Prostate gland (tissue), 2 donors: ENCODE data around the gene MAMLD1. TPM values are rescaled to one million over a fixed set of nuclear protein-coding genes. Genes with fewer than 3 reads are reported as not detected.

Experiments
- DNase-seq: peaks from one replicate; pipeline ENCODE4 v3.0.0-alpha.2; 2019; ENCODE audit warnings: low spot score
- H3K27ac ChIP-seq, 2 donors: fragments of 200-600 bp; sonication (generic); 2 replicates each; pipeline ENCODE4 v1.5.1; 2017 to 2019
- H3K27me3 ChIP-seq: fragments of 200-600 bp; sonication (generic); replicated peaks from 2 replicates; pipeline ENCODE4 v1.5.1; 2019; ENCODE audit not compliant: insufficient read depth
- H3K36me3 ChIP-seq, 2 donors: fragments of 200-600 bp; sonication (generic); 1 replicate in 1 of 2; 2 replicates in 1 of 2; pipeline versions ENCODE4 v1.5.1 to v1.8.1; 2017 to 2019
- H3K4me1 ChIP-seq: fragments of 200-600 bp; sonication (generic); replicated peaks from 2 replicates; pipeline ENCODE4 v1.5.1; 2019
- H3K4me3 ChIP-seq, 2 donors: fragments of 200-600 bp; sonication (generic); 2 replicates each; pipeline ENCODE4 v1.5.1; 2017 to 2019
- H3K9me3 ChIP-seq: fragments of 200-600 bp; sonication (generic); 2 replicates; pipeline ENCODE4 v1.5.1; 2017
- POLR2A ChIP-seq: fragments of 450-650 bp; IDR thresholded peaks from one replicate; pipeline ENCODE4 v1.6.1; 2016; ENCODE audit warnings: antibody characterized with exemption, mild to moderate bottlenecking
- POLR2AphosphoS5 ChIP-seq: sonication (generic); formaldehyde crosslinking; IDR thresholded peaks from one replicate; pipeline ENCODE4 v1.6.1; 2017; ENCODE audit warnings: antibody characterized with exemption
- WGBS: methylation state at CpG from one replicate; pipeline ENCODE4 v1.1.5; 2018; 5-methylcytosine and 5-hydroxymethylcytosine counted together
- intact Hi-C: fragments of 100-400 bp; cut with DNase I; formaldehyde crosslinking; loops from one replicate; pipeline ENCODE4 v1.14.2; 2022
- total RNA-seq, 2 donors: library from RNA; depleted of rRNA; stranded (reverse); fragments of >200 nt; gene quantifications; one replicate each; pipeline ENCODE4 v1.1.0, GENCODE V29; 2016
- TF ChIP-seq, protein P1 (sequence below), 4 experiments: fragments of 200-600 bp in 2 of 4; fragments of 450-650 bp in 2 of 4; sonication (generic) in 2 of 4; IDR thresholded peaks; 1 replicate in 3 of 4; 2 replicates in 1 of 4; pipeline ENCODE4 v1.5.1; 2016 to 2019; ENCODE audit warnings: antibody characterized with exemption in 4 of 4, mild to moderate bottlenecking in 2 of 4, moderate library complexity in 2 of 4

The MAMLD1 gene
- total RNA-seq, 2 donors from 2014 or later: 2.2 to 51.7 TPM

DNA sequence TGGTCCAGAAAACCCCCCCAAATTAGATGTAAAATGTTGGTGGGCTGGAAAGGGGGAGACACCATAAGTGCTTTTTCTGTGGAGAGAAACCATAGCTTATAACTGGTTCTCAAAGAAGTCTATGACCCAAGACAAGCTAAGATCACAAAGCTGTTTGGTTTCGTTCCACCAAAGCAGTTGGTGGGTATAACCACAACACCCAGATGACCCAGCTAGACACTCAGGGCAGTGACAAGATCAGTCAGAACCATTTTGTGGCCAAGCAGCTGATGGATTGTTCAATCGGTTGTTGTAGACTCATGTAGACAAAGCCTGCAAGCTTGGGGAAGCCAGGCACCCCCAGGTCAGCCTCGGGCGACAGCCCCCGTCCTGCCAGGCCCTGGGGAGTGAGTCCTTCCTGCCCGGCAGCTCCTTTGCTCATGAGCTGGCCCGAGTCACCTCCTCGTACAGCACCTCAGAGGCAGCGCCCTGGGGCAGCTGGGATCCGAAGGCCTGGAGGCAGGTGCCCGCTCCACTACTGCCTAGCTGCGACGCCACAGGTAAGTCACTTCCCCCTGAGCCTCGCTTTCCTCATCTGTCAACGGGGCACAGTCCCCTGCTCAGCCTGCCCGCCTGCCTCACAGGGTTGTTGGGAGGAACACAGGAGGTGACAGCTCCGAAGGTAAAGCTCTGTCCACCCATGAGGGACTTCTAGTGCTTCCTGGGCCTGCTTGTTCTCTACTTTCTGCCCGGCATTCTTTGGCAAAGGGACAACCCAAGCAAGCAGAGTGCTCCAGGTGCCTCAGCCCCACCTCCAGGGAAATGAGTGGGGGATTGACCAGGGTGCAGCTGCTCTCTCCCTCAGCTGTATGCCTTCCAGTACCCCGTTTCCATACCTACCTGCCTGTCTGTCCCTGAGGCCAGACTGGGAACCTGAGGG is 140.1 kb downstream of the MAMLD1 start:
- H3K27me3 ChIP-seq: no peaks in the 10 kb centered on the region
- TF ChIP-seq, protein P1, sequence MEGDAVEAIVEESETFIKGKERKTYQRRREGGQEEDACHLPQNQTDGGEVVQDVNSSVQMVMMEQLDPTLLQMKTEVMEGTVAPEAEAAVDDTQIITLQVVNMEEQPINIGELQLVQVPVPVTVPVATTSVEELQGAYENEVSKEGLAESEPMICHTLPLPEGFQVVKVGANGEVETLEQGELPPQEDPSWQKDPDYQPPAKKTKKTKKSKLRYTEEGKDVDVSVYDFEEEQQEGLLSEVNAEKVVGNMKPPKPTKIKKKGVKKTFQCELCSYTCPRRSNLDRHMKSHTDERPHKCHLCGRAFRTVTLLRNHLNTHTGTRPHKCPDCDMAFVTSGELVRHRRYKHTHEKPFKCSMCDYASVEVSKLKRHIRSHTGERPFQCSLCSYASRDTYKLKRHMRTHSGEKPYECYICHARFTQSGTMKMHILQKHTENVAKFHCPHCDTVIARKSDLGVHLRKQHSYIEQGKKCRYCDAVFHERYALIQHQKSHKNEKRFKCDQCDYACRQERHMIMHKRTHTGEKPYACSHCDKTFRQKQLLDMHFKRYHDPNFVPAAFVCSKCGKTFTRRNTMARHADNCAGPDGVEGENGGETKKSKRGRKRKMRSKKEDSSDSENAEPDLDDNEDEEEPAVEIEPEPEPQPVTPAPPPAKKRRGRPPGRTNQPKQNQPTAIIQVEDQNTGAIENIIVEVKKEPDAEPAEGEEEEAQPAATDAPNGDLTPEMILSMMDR (IDR thresholded peaks at IDR 0.05): no peak
- TF ChIP-seq POLR2A (no peak), POLR2AphosphoS5 (no peak)
- WGBS: 89% methylated on average over 15 of the region's 19 CpGs
- H3K4me3 ChIP-seq: no peak overlapping the region
- H3K4me1 ChIP-seq: no peaks in the 10 kb centered on the region
- H3K9me3 ChIP-seq: no peaks in the 10 kb centered on the region
- H3K36me3 ChIP-seq: no peaks in the 10 kb centered on the region
- no peak for DNase-seq
- H3K27ac ChIP-seq: peak overlapping the region; percentile 19 to 30
- intact Hi-C loops: loop anchor here (10.0 kb wide), 2 partner anchors 62 to 182 kb away; partner anchors contain the start of gene MTM1

DNA sequence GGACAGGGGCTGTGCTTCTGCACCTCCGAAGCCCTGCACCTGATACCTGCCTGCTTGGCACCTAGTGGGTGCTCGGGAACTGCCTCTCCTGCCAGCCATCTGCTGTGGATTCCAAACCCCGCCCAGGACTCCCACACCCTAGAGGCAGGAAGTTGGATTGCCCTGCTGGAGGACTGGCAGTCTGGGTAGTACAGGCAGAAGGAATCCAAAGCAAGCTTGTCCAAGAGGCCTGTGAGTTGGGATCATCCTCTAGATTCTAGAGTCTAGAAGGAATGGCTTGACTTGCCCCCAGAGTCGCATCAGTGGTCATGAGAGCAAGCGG is 140.7 kb downstream of the MAMLD1 start:
- intact Hi-C loops: loop anchor here (10.0 kb wide), 2 partner anchors 61 to 181 kb away; partner anchors contain the start of gene MTM1
- DNase-seq: no peak
- peak overlapping the region; percentile 19 to 30 for H3K27ac ChIP-seq

GRCh38 chrX:150504397-150505182 is 141.5 kb downstream of the MAMLD1 start:
- no peaks in the 10 kb centered on the region for H3K4me1 ChIP-seq
- H3K9me3 ChIP-seq: no peaks in the 10 kb centered on the region
- H3K36me3 ChIP-seq: no peaks in the 10 kb centered on the region
- no peaks in the 10 kb centered on the region for H3K27me3 ChIP-seq
- peak overlapping the region; percentile 30 to 41 for H3K27ac ChIP-seq
- intact Hi-C loops: loop anchor here (5.0 to 10.0 kb wide), 3 partner anchors 60 to 180 kb away; partner anchors contain the start of gene MTM1
- no peak overlapping the region for H3K4me3 ChIP-seq
- WGBS: 76% methylated on average over 7 of the region's 9 CpGs
- no peak for DNase-seq
- TF ChIP-seq POLR2A (no peak), POLR2AphosphoS5 (no peak)
- TF ChIP-seq, protein P1 (IDR thresholded peaks at IDR 0.05): no peak

More for the DNA sequence above, 140.7 kb downstream of the MAMLD1 start:
- TF ChIP-seq POLR2AphosphoS5: no peak
- TF ChIP-seq, protein P1 (IDR thresholded peaks at IDR 0.05): no peak
- no peak for TF ChIP-seq POLR2A
- H3K4me3 ChIP-seq: no peak overlapping the region
- 43% methylated on average over 4 of the region's 5 CpGs for WGBS
- H3K4me1 ChIP-seq: no peaks in the 10 kb centered on the region
- no peaks in the 10 kb centered on the region for H3K36me3 ChIP-seq
- H3K9me3 ChIP-seq: no peaks in the 10 kb centered on the region
- H3K27me3 ChIP-seq: no peaks in the 10 kb centered on the region

DNA sequence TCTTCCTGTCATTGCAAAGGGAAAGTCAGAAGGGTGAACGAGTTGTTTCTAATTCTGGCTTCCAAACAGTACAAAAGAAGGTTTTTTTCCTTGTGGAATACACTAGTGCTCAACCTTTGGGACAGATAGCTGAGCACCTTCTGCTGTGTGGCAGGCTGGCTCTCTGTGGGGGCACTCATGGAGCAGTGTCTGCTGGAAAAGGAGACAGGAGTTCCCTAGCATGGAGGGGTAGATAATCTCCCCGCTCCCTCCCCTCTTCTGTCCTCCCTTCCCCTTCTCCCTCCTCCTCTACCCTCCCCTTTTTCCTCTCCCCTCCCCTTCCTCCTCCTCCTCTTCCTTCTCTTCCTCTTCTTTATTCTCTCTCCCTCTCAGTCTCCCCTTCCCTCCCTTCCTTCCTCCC is 142.9 kb downstream of the MAMLD1 start:
- 39% methylated on average over 2 of the region's 2 CpGs for WGBS
- Histone ChIP-seq H3K4me3 (no peak overlapping the region), H3K36me3 (no peaks in the 10 kb centered on the region), H3K27me3 (no peaks in the 10 kb centered on the region), H3K9me3 (no peaks in the 10 kb centered on the region), H3K4me1 (no peaks in the 10 kb centered on the region), H3K27ac (peak overlapping the region in 1 of 2 donors; percentile 41)
- intact Hi-C loops: loop anchor here (5.0 to 10.0 kb wide), 3 partner anchors 59 to 179 kb away; partner anchors contain the start of gene MTM1
- no peak for DNase-seq
- TF ChIP-seq POLR2AphosphoS5 (no peak), POLR2A (no peak)
- TF ChIP-seq, protein P1 (IDR thresholded peaks at IDR 0.05): no peak
